HepG2 (cell line): ENCODE data around the gene C1QL4. TPM values are rescaled to one million over a fixed set of nuclear protein-coding genes. Genes with fewer than 3 reads are reported as not detected.

Source experiments
- ARHGAP35 ChIP-seq: sonication (generic); formaldehyde crosslinking; IDR thresholded peaks from 2 replicates; pipeline ENCODE4 v1.9.0; 2022; ENCODE audit warnings: mild to moderate bottlenecking, inconsistent platforms, moderate library complexity, missing genetic modification reagents, borderline replicate concordance
- CCDC6 ChIP-seq: sonication (generic); formaldehyde crosslinking; IDR thresholded peaks from 2 replicates; pipeline ENCODE4 v1.8.1; 2022; ENCODE audit warnings: mild to moderate bottlenecking, missing genetic modification reagents, moderate library complexity
- CHD2 ChIP-seq: IDR thresholded peaks from 2 replicates; pipeline ENCODE4 v1.6.1; 2011; ENCODE audit warnings: low read depth, low read length, improper control_type of control experiment
- FOXA3 ChIP-seq: IDR thresholded peaks from 2 replicates; pipeline ENCODE4 v1.6.1; 2016; ENCODE audit warnings: missing genetic modification reagents, missing compliant biosample characterization
- HDAC1 ChIP-seq: sonication (generic); formaldehyde crosslinking; IDR thresholded peaks from 2 replicates; pipeline ENCODE4 v1.5.1; 2020; ENCODE audit warnings: mild to moderate bottlenecking, missing genetic modification reagents
- KLF9 ChIP-seq: IDR thresholded peaks from 2 replicates; pipeline ENCODE4 v1.6.1; 2016; ENCODE audit warnings: low read depth
- MYC ChIP-seq: sonication (generic); formaldehyde crosslinking; IDR thresholded peaks from 2 replicates; pipeline ENCODE4 v1.9.0; 2021; ENCODE audit warnings: missing genetic modification reagents, borderline replicate concordance
- RCOR2 ChIP-seq: IDR thresholded peaks from 2 replicates; pipeline ENCODE4 v1.6.1; 2016; ENCODE audit warnings: missing biosample characterization, missing genetic modification reagents
- ZBTB20 ChIP-seq: sonication (generic); formaldehyde crosslinking; IDR thresholded peaks from 2 replicates; pipeline ENCODE4 v1.8.1; 2023; ENCODE audit warnings: missing genetic modification reagents, low read depth, mild to moderate bottlenecking, borderline replicate concordance
- ZNF263 ChIP-seq: sonication (generic); formaldehyde crosslinking; IDR thresholded peaks from 2 replicates; pipeline ENCODE4 v1.4.0; 2020; ENCODE audit warnings: missing genetic modification reagents
- ZNF318 ChIP-seq: sonication (generic); formaldehyde crosslinking; IDR thresholded peaks from 2 replicates; pipeline ENCODE4 v1.4.0; 2020; ENCODE audit warnings: mild to moderate bottlenecking, missing genetic modification reagents
- ZNF780A ChIP-seq: sonication (generic); formaldehyde crosslinking; IDR thresholded peaks from 2 replicates; pipeline ENCODE4 v1.8.0; 2022; ENCODE audit warnings: mild to moderate bottlenecking, missing genetic modification reagents, moderate library complexity
- ZNF788 ChIP-seq: sonication (generic); formaldehyde crosslinking; IDR thresholded peaks from 2 replicates; pipeline ENCODE4 v1.5.0; 2020; ENCODE audit warnings: mild to moderate bottlenecking, missing genetic modification reagents, borderline replicate concordance
- ZNF839 ChIP-seq: sonication (generic); formaldehyde crosslinking; IDR thresholded peaks from 2 replicates; pipeline ENCODE4 v1.4.0; 2020; ENCODE audit warnings: missing genetic modification reagents, mild to moderate bottlenecking, borderline replicate concordance
- ZSCAN21 ChIP-seq: sonication (generic); formaldehyde crosslinking; IDR thresholded peaks from 2 replicates; pipeline ENCODE4 v1.8.0; 2022; ENCODE audit warnings: mild to moderate bottlenecking, missing genetic modification reagents, moderate library complexity, borderline replicate concordance
- polyA plus RNA-seq, 8 experiments: library from polyadenylated mRNA; depleted of rRNA in 3 of 8; stranded (reverse) in 7 of 8; unstranded in 1 of 8; fragments of >200 nt; fragmentation: Illumina TruSeq in 4 of 8; extraction: Trizol in 4 of 8; gene quantifications; 2 replicates each; pipeline versions ENCODE4 v1.2.1 to v1.2.3, GENCODE V29; 2011 to 2016; ENCODE audit warnings: low read depth in 4 of 8, missing spikeins in 1 of 8, mixed read lengths in 1 of 8; ENCODE audit not compliant: insufficient read depth in 1 of 8
- total RNA-seq, 5 experiments: library from RNA; depleted of rRNA; stranded (reverse); fragments of >200 nt; fragmentation: Illumina TruSeq; extraction: Trizol; gene quantifications; 2 replicates each; pipeline ENCODE4 v1.2.3, GENCODE V29; 2016; ENCODE audit warnings: low read depth in 1 of 5
- TF ChIP-seq, protein P1 (sequence below): sonication (generic); formaldehyde crosslinking; IDR thresholded peaks from 2 replicates; pipeline ENCODE4 v1.8.0; 2022; ENCODE audit warnings: missing genetic modification reagents, mild to moderate bottlenecking, moderate library complexity, borderline replicate concordance
- TF ChIP-seq, protein P2 (sequence below): sonication (generic); formaldehyde crosslinking; IDR thresholded peaks from 2 replicates; pipeline ENCODE4 v1.8.0; 2022; ENCODE audit warnings: missing genetic modification reagents, low read depth, mild to moderate bottlenecking, borderline replicate concordance

The C1QL4 gene
- total and polyA plus RNA-seq, 2 of the 13 experiments (the other 11 are each of a cell fraction or from before 2014, with no cell fraction given) = 0.03 TPM; not detected in 1

DNA sequence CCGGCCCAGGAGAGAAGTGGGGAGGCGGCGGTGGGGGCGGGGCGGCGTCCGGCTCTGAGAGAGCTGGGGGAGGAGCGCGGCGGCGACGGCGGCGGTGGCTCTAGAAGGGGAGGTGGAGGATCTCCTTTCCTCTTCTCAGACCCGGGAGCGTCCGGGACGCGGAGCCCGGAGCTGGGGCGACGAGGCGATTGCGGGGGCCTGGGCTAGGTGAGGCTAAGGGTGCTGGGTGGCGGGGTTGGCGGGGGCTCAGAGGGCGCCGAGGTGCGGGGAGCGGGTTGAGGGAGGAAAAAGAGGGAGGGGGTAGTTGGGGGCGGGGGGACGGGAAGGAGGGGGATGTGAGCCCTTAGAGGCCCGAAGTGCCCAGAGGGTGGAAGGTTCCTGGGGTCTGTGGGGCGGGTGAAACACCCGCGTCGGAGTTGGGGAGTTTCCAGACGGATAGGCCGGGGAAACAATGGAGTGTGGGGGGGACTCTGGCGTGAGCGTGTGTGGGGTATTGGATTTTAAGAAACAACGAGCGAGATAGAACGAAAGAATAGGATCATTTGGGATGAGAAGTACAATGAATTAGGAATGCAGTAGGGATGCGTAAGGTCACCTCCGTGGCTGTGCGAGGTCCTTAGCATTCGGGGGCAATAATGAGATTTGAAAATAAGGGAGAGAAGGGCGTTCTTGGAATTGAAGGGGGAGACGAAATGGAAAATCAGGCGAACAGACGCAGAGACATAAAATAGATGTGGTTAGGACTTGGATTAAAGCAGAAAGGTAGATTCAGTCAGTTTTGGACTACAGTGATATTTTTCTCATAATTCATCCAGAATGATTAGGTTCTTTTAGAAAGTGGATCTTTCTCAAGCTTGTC, 30.6 kb upstream of the C1QL4 start, which contains the start of gene SPATS2 (continued):
- no peak for TF ChIP-seq ZNF318 (CRISPR knock-in tag)
- no peak for TF ChIP-seq ZSCAN21 (CRISPR knock-in tag)
- TF ChIP-seq, protein P1, sequence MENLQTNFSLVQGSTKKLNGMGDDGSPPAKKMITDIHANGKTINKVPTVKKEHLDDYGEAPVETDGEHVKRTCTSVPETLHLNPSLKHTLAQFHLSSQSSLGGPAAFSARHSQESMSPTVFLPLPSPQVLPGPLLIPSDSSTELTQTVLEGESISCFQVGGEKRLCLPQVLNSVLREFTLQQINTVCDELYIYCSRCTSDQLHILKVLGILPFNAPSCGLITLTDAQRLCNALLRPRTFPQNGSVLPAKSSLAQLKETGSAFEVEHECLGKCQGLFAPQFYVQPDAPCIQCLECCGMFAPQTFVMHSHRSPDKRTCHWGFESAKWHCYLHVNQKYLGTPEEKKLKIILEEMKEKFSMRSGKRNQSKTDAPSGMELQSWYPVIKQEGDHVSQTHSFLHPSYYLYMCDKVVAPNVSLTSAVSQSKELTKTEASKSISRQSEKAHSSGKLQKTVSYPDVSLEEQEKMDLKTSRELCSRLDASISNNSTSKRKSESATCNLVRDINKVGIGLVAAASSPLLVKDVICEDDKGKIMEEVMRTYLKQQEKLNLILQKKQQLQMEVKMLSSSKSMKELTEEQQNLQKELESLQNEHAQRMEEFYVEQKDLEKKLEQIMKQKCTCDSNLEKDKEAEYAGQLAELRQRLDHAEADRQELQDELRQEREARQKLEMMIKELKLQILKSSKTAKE (CRISPR knock-in tag) = 0 out of 2 replicates have a peak, but pooled peaks have one; percentile 65
- TF ChIP-seq ARHGAP35 (CRISPR knock-in tag) = no peak
- TF ChIP-seq FOXA3 (CRISPR knock-in tag) = no peak
- no peak for TF ChIP-seq CCDC6 (CRISPR knock-in tag)
- TF ChIP-seq ZBTB20 = no peak
- TF ChIP-seq CHD2 = peak; percentile 59; the same call in 1 of the 2 replicates
- TF ChIP-seq ZNF263 (CRISPR knock-in tag) = peak; percentile 46; the same call in 1 of the 2 replicates
- TF ChIP-seq MYC (CRISPR knock-in tag) = no peak
- TF ChIP-seq ZNF788 = no peak
- 0 out of 2 replicates have a peak, but pooled peaks have one; percentile 40 for TF ChIP-seq HDAC1 (CRISPR knock-in tag)
- TF ChIP-seq ZNF780A (CRISPR knock-in tag) = no peak
- TF ChIP-seq RCOR2 (CRISPR knock-in tag) = no peak
- TF ChIP-seq, protein P2, sequence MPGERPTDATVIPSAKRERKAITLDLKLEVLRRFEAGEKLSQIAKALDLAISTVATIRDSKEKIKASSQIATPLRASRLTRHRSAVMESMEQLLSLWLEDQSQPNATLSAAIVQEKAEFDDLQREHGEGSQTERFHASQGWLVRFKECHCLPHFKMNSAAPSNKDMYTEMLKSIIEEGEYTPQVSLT (CRISPR knock-in tag) = no peak
- TF ChIP-seq ZNF839 = no peak
- no peak for TF ChIP-seq KLF9
